ENCODE results near the gene KNSTRN. TPM values are rescaled to one million over a fixed set of nuclear protein-coding genes. Genes with fewer than 3 reads are reported as not detected.
A peak's percentile ranks its signal among the peaks of the same experiment; 100 is the strongest.

The KNSTRN gene
- total and polyA plus RNA-seq, 9 donors, result 17.8 to 24.8 (median 22.2) TPM

- DNase-seq, result peak; percentile 67
- peaks cover 79% of the 10 kb centered on the region for H3K4me1 ChIP-seq (ENCODE audit: control insufficient read depth, insufficient read depth, low read length)
- no peak overlapping the region for H3K4me3 ChIP-seq (ENCODE audit: low read length)
- 42% methylated on average over 6 of the region's 11 CpGs for WGBS (ENCODE audit: insufficient coverage)
- no peak overlapping the region for H3K27ac ChIP-seq (ENCODE audit: low read length)
- no peaks in the 10 kb centered on the region for H3K27me3 ChIP-seq (ENCODE audit: control insufficient read depth, insufficient read depth, low read length)
- no peaks in the 10 kb centered on the region for H3K9me3 ChIP-seq (replicated peaks; ENCODE audit: control insufficient read depth, low read depth, low read length)
- no peaks in the 10 kb centered on the region for H3K36me3 ChIP-seq (ENCODE audit: control insufficient read depth, insufficient read depth, low read length)
Measured at GRCh38 chr15:40338041-40338657, 44.4 kb upstream of the KNSTRN start.

DNA sequence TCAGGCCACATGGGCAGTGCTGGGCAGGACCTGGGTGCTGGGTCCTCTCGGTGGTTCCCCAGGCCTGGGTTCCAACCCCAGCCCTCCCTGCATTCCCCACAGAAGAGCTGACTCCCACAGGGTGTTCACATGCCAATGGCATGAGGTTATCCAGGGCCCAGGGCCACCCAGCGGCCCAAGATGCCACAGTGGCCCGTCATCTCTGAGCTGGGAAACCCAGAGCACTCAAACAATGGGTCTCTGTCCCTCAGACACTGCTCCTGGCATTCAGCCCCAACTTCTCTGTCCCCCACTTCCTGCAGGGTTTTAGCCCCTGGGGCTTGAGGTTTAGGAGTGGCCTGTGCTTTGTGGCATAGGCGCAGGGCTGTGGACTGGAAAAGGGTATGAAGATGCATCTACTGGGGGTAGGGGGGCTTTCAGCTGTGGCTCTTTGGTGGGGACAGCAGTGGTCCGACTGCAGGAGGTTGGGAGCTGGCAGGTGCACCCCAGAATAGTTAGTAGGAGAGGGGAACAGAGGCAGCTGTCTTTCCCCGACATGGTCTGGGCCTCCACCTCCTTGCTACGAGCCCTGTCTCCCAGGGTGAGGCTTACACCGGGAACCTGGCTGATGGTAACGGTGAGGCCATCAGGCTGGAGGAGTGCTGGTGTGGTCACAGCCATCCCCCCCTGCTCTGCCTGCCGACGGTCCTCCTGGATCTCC is 43.5 kb upstream of the KNSTRN start:
- H3K36me3 ChIP-seq (ENCODE audit: control insufficient read depth, insufficient read depth, low read length), result no peaks in the 10 kb centered on the region
- WGBS (ENCODE audit: insufficient coverage), result 75% methylated on average over 8 of the region's 11 CpGs

DNA sequence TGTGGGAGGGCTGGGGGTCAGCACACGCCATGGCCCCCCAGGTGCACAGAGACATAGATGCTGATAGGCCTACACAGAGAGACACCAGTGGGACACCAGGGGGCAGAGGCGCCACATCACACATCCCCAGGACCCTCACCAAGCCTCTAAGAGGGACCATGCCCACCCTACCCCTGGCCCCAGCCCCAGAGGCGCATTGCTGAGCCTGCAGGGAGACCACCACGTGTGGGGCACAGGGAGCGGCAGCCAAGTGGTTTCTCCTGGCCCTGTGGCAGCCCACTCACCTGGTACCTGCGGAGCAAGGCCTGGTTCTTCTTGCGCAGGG is 42.9 kb upstream of the KNSTRN start:
- DNase-seq, result no peak
- no peaks in the 10 kb centered on the region for H3K27me3 ChIP-seq (ENCODE audit: control insufficient read depth, insufficient read depth, low read length)
- H3K9me3 ChIP-seq (replicated peaks; ENCODE audit: control insufficient read depth, low read depth, low read length), result no peaks in the 10 kb centered on the region
- H3K36me3 ChIP-seq (ENCODE audit: control insufficient read depth, insufficient read depth, low read length), result no peaks in the 10 kb centered on the region
- peaks cover 79% of the 10 kb centered on the region for H3K4me1 ChIP-seq (ENCODE audit: control insufficient read depth, insufficient read depth, low read length)
- peak overlapping the region; percentile 22 for H3K4me3 ChIP-seq (ENCODE audit: low read length)
- H3K27ac ChIP-seq (ENCODE audit: low read length), result peak overlapping the region; percentile 89
- 80% methylated on average over 6 of the region's 7 CpGs for WGBS (ENCODE audit: insufficient coverage)

More for the DNA sequence above, 43.5 kb upstream of the KNSTRN start:
- Histone ChIP-seq H3K4me3 (ENCODE audit: low read length) (no peak overlapping the region), H3K27ac (ENCODE audit: low read length) (peak overlapping the region; percentile 89), H3K4me1 (ENCODE audit: control insufficient read depth, insufficient read depth, low read length) (peaks cover 79% of the 10 kb centered on the region), H3K27me3 (ENCODE audit: control insufficient read depth, insufficient read depth, low read length) (no peaks in the 10 kb centered on the region), H3K9me3 (replicated peaks; ENCODE audit: control insufficient read depth, low read depth, low read length) (no peaks in the 10 kb centered on the region)
- no peak for DNase-seq

DNA sequence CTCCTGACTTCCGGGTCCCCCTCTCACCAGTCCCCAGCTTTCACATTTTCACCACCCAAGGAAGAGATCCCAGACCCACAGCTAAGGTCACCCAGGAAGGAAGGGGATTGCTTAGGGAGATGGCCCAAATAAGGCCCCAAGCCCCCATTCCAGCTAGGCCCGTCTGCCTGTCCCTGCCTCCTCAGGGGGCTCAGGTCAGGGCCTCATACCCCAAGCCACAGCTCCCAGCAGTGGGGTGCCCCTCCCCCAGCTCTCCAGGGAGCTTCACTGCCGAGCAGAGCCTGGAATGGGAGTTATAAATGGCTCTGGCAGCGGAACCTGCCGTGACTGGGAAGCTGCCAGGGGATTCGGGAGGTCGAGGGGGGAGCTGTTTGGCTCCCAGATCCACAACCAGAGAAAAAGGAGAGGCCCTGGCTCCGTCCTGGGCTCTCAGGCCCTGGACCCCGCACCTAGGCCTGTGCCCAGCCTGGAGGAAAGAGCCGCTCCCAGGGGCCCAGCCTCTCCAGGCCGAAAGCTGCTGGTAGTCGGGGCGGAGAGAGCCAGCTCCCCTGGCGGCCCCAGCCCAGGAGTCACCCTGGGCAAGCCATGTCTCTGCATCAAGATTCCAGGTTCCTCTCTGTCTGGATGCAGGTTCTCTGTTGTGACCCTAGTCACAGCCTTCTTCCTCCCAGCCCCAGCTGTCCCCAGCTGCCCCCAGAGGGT is 42.3 kb upstream of the KNSTRN start:
- Histone ChIP-seq H3K4me1 (ENCODE audit: control insufficient read depth, insufficient read depth, low read length) (peaks cover 74% of the 10 kb centered on the region), H3K36me3 (ENCODE audit: control insufficient read depth, insufficient read depth, low read length) (no peaks in the 10 kb centered on the region), H3K27ac (ENCODE audit: low read length) (peak overlapping the region; percentile 89), H3K27me3 (ENCODE audit: control insufficient read depth, insufficient read depth, low read length) (no peaks in the 10 kb centered on the region), H3K4me3 (ENCODE audit: low read length) (peak overlapping the region; percentile 22), H3K9me3 (replicated peaks; ENCODE audit: control insufficient read depth, low read depth, low read length) (no peaks in the 10 kb centered on the region)
- WGBS (ENCODE audit: insufficient coverage), result 25% methylated on average over 8 of the region's 14 CpGs
- DNase-seq, result peak; percentile 81

- Histone ChIP-seq H3K36me3 (ENCODE audit: control insufficient read depth, insufficient read depth, low read length) (no peaks in the 10 kb centered on the region), H3K27ac (ENCODE audit: low read length) (peak within 1 kb of the TSS; percentile 89), H3K27me3 (ENCODE audit: control insufficient read depth, insufficient read depth, low read length) (no peaks in the 10 kb centered on the region), H3K4me1 (ENCODE audit: control insufficient read depth, insufficient read depth, low read length) (peaks cover 68% of the 10 kb centered on the region), H3K4me3 (ENCODE audit: low read length) (peak within 1 kb of the TSS; percentile 22), H3K9me3 (replicated peaks; ENCODE audit: control insufficient read depth, low read depth, low read length) (no peaks in the 10 kb centered on the region)
- WGBS (ENCODE audit: insufficient coverage), result 12% methylated on average over 15 of the region's 17 CpGs
- DNase-seq, result peak; percentile 88
Measured at GRCh38 chr15:40340740-40341400, 41.7 kb upstream of the KNSTRN start, which contains the start of gene CCDC9B. TSS of gene CCDC9B (minus strand) at chr15:40340939. CDS start at chr15:40340819, 120 bp downstream.

DNA sequence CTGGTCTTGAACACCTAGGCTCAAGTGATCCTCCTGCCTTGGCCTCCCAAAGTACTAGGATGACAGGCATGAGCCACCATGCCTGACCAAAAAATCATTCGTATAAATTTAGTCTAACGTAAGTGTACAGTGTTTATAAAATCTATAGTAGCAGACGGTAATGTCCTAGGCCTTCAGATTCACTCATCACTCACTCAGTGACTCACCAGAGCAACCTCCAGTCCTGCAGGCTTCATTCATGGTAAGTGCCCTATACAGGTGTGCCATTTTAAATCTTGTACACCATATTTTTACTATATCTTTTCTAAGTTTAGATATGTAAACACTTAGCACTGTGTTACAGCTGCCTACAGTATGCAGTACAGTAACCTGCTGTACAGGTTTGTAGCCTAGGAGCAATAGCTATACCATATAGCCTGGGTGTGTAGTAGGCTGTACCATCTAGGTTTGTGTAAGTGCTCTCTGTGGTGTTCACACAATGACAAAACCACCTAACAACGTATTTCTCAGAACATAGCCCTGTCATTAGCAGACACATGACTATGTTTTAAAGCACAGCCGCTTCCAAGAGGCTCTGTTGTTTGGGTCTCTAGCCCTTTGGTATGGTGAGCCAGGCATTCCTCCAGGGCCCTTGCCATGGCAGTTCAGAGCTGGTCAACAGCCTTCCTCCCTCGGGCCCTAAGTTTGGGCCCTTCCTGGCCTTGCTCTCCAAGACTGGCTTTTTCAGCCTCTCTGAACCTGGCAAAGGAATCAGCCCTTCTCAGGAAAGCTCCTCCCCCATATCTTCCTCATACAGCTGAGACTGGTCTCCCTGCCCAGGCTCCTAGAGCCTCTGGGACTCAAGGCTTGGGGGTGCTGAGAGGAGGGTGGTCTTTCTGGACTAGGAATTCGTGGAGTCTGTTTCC is 39.9 kb upstream of the KNSTRN start:
- H3K27me3 ChIP-seq (ENCODE audit: control insufficient read depth, insufficient read depth, low read length), result no peaks in the 10 kb centered on the region
- no peak for DNase-seq

GRCh38 chr15:40343512-40343911 is 39.0 kb upstream of the KNSTRN start:
- Histone ChIP-seq H3K4me1 (ENCODE audit: control insufficient read depth, insufficient read depth, low read length) (peaks cover 45% of the 10 kb centered on the region), H3K4me3 (ENCODE audit: low read length) (no peak overlapping the region), H3K27me3 (ENCODE audit: control insufficient read depth, insufficient read depth, low read length) (no peaks in the 10 kb centered on the region), H3K9me3 (replicated peaks; ENCODE audit: control insufficient read depth, low read depth, low read length) (no peaks in the 10 kb centered on the region), H3K36me3 (ENCODE audit: control insufficient read depth, insufficient read depth, low read length) (no peaks in the 10 kb centered on the region), H3K27ac (ENCODE audit: low read length) (no peak overlapping the region)
- no peak for DNase-seq
- 69% methylated on average over 6 of the region's 10 CpGs for WGBS (ENCODE audit: insufficient coverage)

More for the DNA sequence above, 39.9 kb upstream of the KNSTRN start:
- Histone ChIP-seq H3K4me1 (ENCODE audit: control insufficient read depth, insufficient read depth, low read length) (peaks cover 53% of the 10 kb centered on the region), H3K9me3 (replicated peaks; ENCODE audit: control insufficient read depth, low read depth, low read length) (no peaks in the 10 kb centered on the region), H3K36me3 (ENCODE audit: control insufficient read depth, insufficient read depth, low read length) (no peaks in the 10 kb centered on the region), H3K4me3 (ENCODE audit: low read length) (no peak overlapping the region), H3K27ac (ENCODE audit: low read length) (peak overlapping the region; percentile 13)
- WGBS (ENCODE audit: insufficient coverage), result 88% methylated on average over 2 of the region's 7 CpGs

DNA sequence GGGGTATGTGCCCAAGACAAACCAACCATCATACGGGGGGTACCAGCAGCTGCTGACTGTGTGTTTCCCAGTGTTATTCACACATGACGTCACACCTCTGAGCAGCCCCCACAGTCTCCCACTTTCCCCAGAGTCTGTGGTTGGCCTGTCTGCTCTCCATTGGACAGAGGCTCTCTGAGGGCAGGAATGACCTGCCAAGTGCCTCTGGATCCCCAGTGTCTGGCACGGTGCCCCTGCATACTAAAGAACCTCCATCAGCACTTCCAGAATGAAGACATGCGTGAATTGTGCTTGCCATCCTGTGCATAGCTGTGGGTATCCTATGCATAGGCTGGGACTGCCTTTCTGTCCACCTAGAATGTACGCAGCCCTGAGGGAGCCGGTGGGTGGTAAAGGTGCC is 38.3 kb upstream of the KNSTRN start:
- Histone ChIP-seq H3K36me3 (ENCODE audit: control insufficient read depth, insufficient read depth, low read length) (no peaks in the 10 kb centered on the region), H3K4me3 (ENCODE audit: low read length) (no peak overlapping the region), H3K27ac (ENCODE audit: low read length) (no peak overlapping the region), H3K4me1 (ENCODE audit: control insufficient read depth, insufficient read depth, low read length) (peaks cover 37% of the 10 kb centered on the region), H3K27me3 (ENCODE audit: control insufficient read depth, insufficient read depth, low read length) (no peaks in the 10 kb centered on the region), H3K9me3 (replicated peaks; ENCODE audit: control insufficient read depth, low read depth, low read length) (no peaks in the 10 kb centered on the region)
- DNase-seq, result no peak
- 67% methylated on average over 2 of the region's 6 CpGs for WGBS (ENCODE audit: insufficient coverage)

GRCh38 chr15:40344631-40345120 is 37.8 kb upstream of the KNSTRN start:
- Histone ChIP-seq H3K36me3 (ENCODE audit: control insufficient read depth, insufficient read depth, low read length) (no peaks in the 10 kb centered on the region), H3K4me1 (ENCODE audit: control insufficient read depth, insufficient read depth, low read length) (peaks cover 33% of the 10 kb centered on the region), H3K27ac (ENCODE audit: low read length) (no peak overlapping the region)

More at GRCh38 chr15:40344631-40345120, 37.8 kb upstream of the KNSTRN start:
- WGBS (ENCODE audit: insufficient coverage), result 62% methylated on average over 10 of the region's 15 CpGs
- H3K9me3 ChIP-seq (replicated peaks; ENCODE audit: control insufficient read depth, low read depth, low read length), result no peaks in the 10 kb centered on the region
- H3K27me3 ChIP-seq (ENCODE audit: control insufficient read depth, insufficient read depth, low read length), result no peaks in the 10 kb centered on the region
- peak; percentile 55 for DNase-seq
- H3K4me3 ChIP-seq (ENCODE audit: low read length), result no peak overlapping the region

Data from muscle of leg (tissue), 11 donors.